Prostate gland (tissue), 2 donors: ENCODE results near the gene NKG7. TPM values are rescaled to one million over a fixed set of nuclear protein-coding genes. Genes with fewer than 3 reads are reported as not detected.

ENCODE experiments used
- DNase-seq: peaks from one replicate; pipeline ENCODE4 v3.0.0-alpha.2; 2019; ENCODE audit warnings: low spot score
- H3K27ac ChIP-seq, 2 donors: fragments of 200-600 bp; sonication (generic); 2 replicates each; pipeline ENCODE4 v1.5.1; 2017 to 2019
- H3K27me3 ChIP-seq: fragments of 200-600 bp; sonication (generic); replicated peaks from 2 replicates; pipeline ENCODE4 v1.5.1; 2019; ENCODE audit not compliant: insufficient read depth
- H3K36me3 ChIP-seq, 2 donors: fragments of 200-600 bp; sonication (generic); 1 replicate in 1 of 2; 2 replicates in 1 of 2; pipeline versions ENCODE4 v1.5.1 to v1.8.1; 2017 to 2019
- H3K4me1 ChIP-seq: fragments of 200-600 bp; sonication (generic); replicated peaks from 2 replicates; pipeline ENCODE4 v1.5.1; 2019
- H3K4me3 ChIP-seq, 2 donors: fragments of 200-600 bp; sonication (generic); 2 replicates each; pipeline ENCODE4 v1.5.1; 2017 to 2019
- H3K9me3 ChIP-seq: fragments of 200-600 bp; sonication (generic); 2 replicates; pipeline ENCODE4 v1.5.1; 2017
- CTCF ChIP-seq, 4 experiments: fragments of 200-600 bp in 2 of 4; fragments of 450-650 bp in 2 of 4; sonication (generic) in 2 of 4; IDR thresholded peaks; 1 replicate in 3 of 4; 2 replicates in 1 of 4; pipeline ENCODE4 v1.5.1; 2016 to 2019; ENCODE audit warnings: antibody characterized with exemption in 4 of 4, mild to moderate bottlenecking in 2 of 4, moderate library complexity in 2 of 4
- POLR2A ChIP-seq: fragments of 450-650 bp; IDR thresholded peaks from one replicate; pipeline ENCODE4 v1.6.1; 2016; ENCODE audit warnings: antibody characterized with exemption, mild to moderate bottlenecking
- POLR2AphosphoS5 ChIP-seq: sonication (generic); formaldehyde crosslinking; IDR thresholded peaks from one replicate; pipeline ENCODE4 v1.6.1; 2017; ENCODE audit warnings: antibody characterized with exemption
- WGBS: methylation state at CpG from one replicate; pipeline ENCODE4 v1.1.5; 2018; 5-methylcytosine and 5-hydroxymethylcytosine counted together
- intact Hi-C: fragments of 100-400 bp; cut with DNase I; formaldehyde crosslinking; loops from one replicate; pipeline ENCODE4 v1.14.2; 2022
- total RNA-seq, 2 donors: library from RNA; depleted of rRNA; stranded (reverse); fragments of >200 nt; gene quantifications; one replicate each; pipeline ENCODE4 v1.1.0, GENCODE V29; 2016

Gene NKG7
- total RNA-seq, 2 donors from 2014 or later: 1.8 TPM; not detected in 1

DNA sequence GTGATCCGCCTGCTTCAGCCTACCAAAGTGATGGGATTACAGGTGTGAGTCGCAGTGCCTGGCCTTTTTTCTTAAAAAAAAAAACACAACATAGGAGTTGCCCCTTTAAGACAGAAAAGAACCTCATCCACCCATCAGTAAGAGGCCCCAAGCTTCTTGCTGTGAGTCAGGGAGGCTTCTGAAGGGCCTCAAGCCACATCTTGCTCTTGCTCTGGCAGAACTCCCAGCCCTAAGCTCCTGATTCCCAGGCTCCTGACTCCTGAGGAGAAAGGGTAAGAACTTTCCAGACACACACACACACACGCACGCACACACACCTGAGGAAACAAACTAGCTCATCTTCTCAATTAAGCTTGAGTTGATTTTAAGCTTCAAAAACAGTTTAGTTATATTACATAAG is 13.2 kb downstream of the NKG7 start:
- Histone ChIP-seq H3K9me3 (no peaks in the 10 kb centered on the region), H3K27ac (no peak overlapping the region), H3K4me3 (no peak overlapping the region), H3K4me1 (peaks cover under 1% of the 10 kb centered on the region), H3K27me3 (no peaks in the 10 kb centered on the region), H3K36me3 (no peaks in the 10 kb centered on the region)
- intact Hi-C loops: no loop called here
- no peak for DNase-seq
- 89% methylated on average over 4 of the region's 4 CpGs for WGBS
- TF ChIP-seq POLR2AphosphoS5: no peak
- no peak for TF ChIP-seq POLR2A
- no peak for TF ChIP-seq CTCF (IDR thresholded peaks at IDR 0.05)

GRCh38 chr19:51357952-51358351 is 14.5 kb downstream of the NKG7 start:
- 83% methylated on average over 7 of the region's 7 CpGs for WGBS
- Histone ChIP-seq H3K36me3 (no peaks in the 10 kb centered on the region), H3K27ac (no peak overlapping the region), H3K4me1 (peaks cover 4% of the 10 kb centered on the region), H3K27me3 (no peaks in the 10 kb centered on the region), H3K9me3 (no peaks in the 10 kb centered on the region), H3K4me3 (no peak overlapping the region)
- intact Hi-C loops: no loop called here
- TF ChIP-seq CTCF (IDR thresholded peaks at IDR 0.05): no peak
- TF ChIP-seq POLR2A: no peak
- no peak for TF ChIP-seq POLR2AphosphoS5
- no peak for DNase-seq

- intact Hi-C loops: no loop called here
- TF ChIP-seq POLR2A: no peak
- no peak for TF ChIP-seq POLR2AphosphoS5
- no peak for TF ChIP-seq CTCF (IDR thresholded peaks at IDR 0.05)
- H3K4me3 ChIP-seq: no peak overlapping the region
- peaks cover 4% of the 10 kb centered on the region for H3K4me1 ChIP-seq
- no peaks in the 10 kb centered on the region for H3K27me3 ChIP-seq
- no peaks in the 10 kb centered on the region for H3K9me3 ChIP-seq
- WGBS: 95% methylated on average over 10 of the region's 10 CpGs
- no peak for DNase-seq
- H3K27ac ChIP-seq: no peak overlapping the region
- no peaks in the 10 kb centered on the region for H3K36me3 ChIP-seq
These were observed 16.2 kb downstream of the NKG7 start for GRCh38 chr19:51356159-51356801.

- intact Hi-C loops: no loop called here
- Histone ChIP-seq H3K4me3 (no peak overlapping the region), H3K27ac (no peak overlapping the region), H3K9me3 (no peaks in the 10 kb centered on the region), H3K4me1 (peaks cover 4% of the 10 kb centered on the region), H3K36me3 (no peaks in the 10 kb centered on the region), H3K27me3 (no peaks in the 10 kb centered on the region)
- DNase-seq: no peak
- no peak for TF ChIP-seq CTCF (IDR thresholded peaks at IDR 0.05)
- peak; percentile 4 for TF ChIP-seq POLR2AphosphoS5
- no peak for TF ChIP-seq POLR2A
- 28% methylated on average over 8 of the region's 8 CpGs for WGBS
These were observed 17.7 kb downstream of the NKG7 start for GRCh38 chr19:51354742-51355148.

- Histone ChIP-seq H3K27ac (no peak overlapping the region), H3K4me1 (peaks cover 4% of the 10 kb centered on the region), H3K36me3 (no peaks in the 10 kb centered on the region), H3K27me3 (no peaks in the 10 kb centered on the region), H3K9me3 (no peaks in the 10 kb centered on the region), H3K4me3 (no peak overlapping the region)
- no peak for TF ChIP-seq POLR2AphosphoS5
- TF ChIP-seq CTCF (IDR thresholded peaks at IDR 0.05): no peak
- no peak for TF ChIP-seq POLR2A
- no peak for DNase-seq
- intact Hi-C loops: no loop called here
- WGBS: 41% methylated on average over 12 of the region's 12 CpGs
These were observed 18.2 kb downstream of the NKG7 start for GRCh38 chr19:51354103-51354741.
